Right lobe of liver (tissue), 6 donors: ENCODE data around the gene SPTBN1. TPM values are rescaled to one million over a fixed set of nuclear protein-coding genes. Genes with fewer than 3 reads are reported as not detected.

Experiments
- ATAC-seq, 4 donors: fragments of 200-7000 bp; cut with Tn5 transposase; one replicate each; pipeline ENCODE4 v1.9.1; 2020; ENCODE audit warnings: mild to moderate bottlenecking in 4 of 4, moderate library complexity in 4 of 4
- DNase-seq, 3 donors: peaks; one replicate each; pipeline ENCODE4 v3.0.0-alpha.2; 2020
- H3K27ac ChIP-seq, 3 donors: fragments of 200-600 bp; one replicate each; pipeline ENCODE4 v1.8.0; 2022
- H3K27me3 ChIP-seq, 2 donors: fragments of 200-600 bp; one replicate each; pipeline ENCODE4 v1.8.0; 2022
- H3K36me3 ChIP-seq, 4 donors: fragments of 200-600 bp; sonication (generic) in 1 of 4; one replicate each; pipeline versions ENCODE4 v1.5.1 to v1.8.0; 2017 to 2022; ENCODE audit warnings: control low read depth in 1 of 4
- H3K4me1 ChIP-seq, 4 donors: fragments of 200-600 bp; sonication (generic) in 1 of 4; one replicate each; pipeline versions ENCODE4 v1.5.1 to v1.8.0; 2017 to 2022; ENCODE audit warnings: control low read depth in 1 of 4
- H3K4me3 ChIP-seq, 3 donors: fragments of 200-600 bp; one replicate each; pipeline ENCODE4 v1.8.0; 2022
- H3K9me3 ChIP-seq, 4 donors: fragments of 200-600 bp; sonication (generic) in 1 of 4; one replicate each; pipeline versions ENCODE4 v1.5.1 to v1.8.0; 2017 to 2022; ENCODE audit warnings: control low read depth in 1 of 4
- CTCF ChIP-seq, 4 donors: fragments of 200-600 bp in 3 of 4; fragments of 450-650 bp in 1 of 4; IDR thresholded peaks; one replicate each; pipeline versions ENCODE4 v1.5.1 to v1.8.0; 2016 to 2022; ENCODE audit warnings: antibody characterized with exemption in 4 of 4, mild to moderate bottlenecking in 2 of 4
- POLR2A ChIP-seq: fragments of 450-650 bp; IDR thresholded peaks from one replicate; pipeline ENCODE4 v1.6.1; 2017; ENCODE audit warnings: antibody characterized with exemption, mild to moderate bottlenecking
- WGBS: methylation state at CpG from one replicate; pipeline ENCODE4 v1.1.6; 2018; ENCODE audit warnings: low coverage, low lambda C conversion rate; ENCODE audit not compliant: insufficient coverage; ENCODE audit errors: missing lambda C conversion rate; 5-methylcytosine and 5-hydroxymethylcytosine counted together
- intact Hi-C, 2 donors: fragments of 100-400 bp; cut with DNase I; formaldehyde crosslinking; loops; one replicate each; pipeline versions ENCODE4 v1.11.2 to v1.14.1; 2022
- total RNA-seq, 6 experiments: library from RNA; depleted of rRNA in 2 of 6; stranded (reverse); fragments of >200 nt in 2 of 6; fragmentation: NEBNext Ultra II Directional in 3 of 6; extraction: Animal tissue kit (Norgen Biotek cat#: 25700) in 3 of 6; gene quantifications; one replicate each; pipeline versions ENCODE4 v1.1.0 to v1.2.4, GENCODE V29; 2016 to 2023
- donor health status: DM: no; HTN: yes; CAD: no.
- donor health status: DM: no; HTN: no; CAD: no.
- donor health status: DM: no; HTN: no; CAD: no.
- donor health status: DM: no; HTN: yes; CAD: no.
- donor health status: DM: no; HTN: yes; CAD: no.

The SPTBN1 gene
- total RNA-seq, 6 experiments from 2014 or later, result 107 to 315 (median 227) TPM

- no peaks in the 10 kb centered on the region for H3K9me3 ChIP-seq
- intact Hi-C loops, result loop anchor here in 1 of 2 donors (10.0 kb wide), 1 partner anchor 52 kb away; no protein-coding TSS in a partner anchor
- no peaks in the 10 kb centered on the region for H3K27me3 ChIP-seq
- no peak overlapping the region for H3K4me3 ChIP-seq
- H3K36me3 ChIP-seq, result peaks cover 0 to 75% (median 37%) of the 10 kb centered on the region in 4 donors
- ATAC-seq (no peak), DNase-seq (no peak)
- peak; percentile 0 for TF ChIP-seq POLR2A
- TF ChIP-seq CTCF (IDR thresholded peaks at IDR 0.05), result no peak
- peak overlapping the region in 1 of 3 donors; percentile 74 for H3K27ac ChIP-seq
- peaks cover 0 to 46% (median 11%) of the 10 kb centered on the region in 4 donors for H3K4me1 ChIP-seq
- WGBS, result 63% methylated on average over 2 of the region's 2 CpGs
These were observed 170.8 kb downstream of the SPTBN1 start for GRCh38 chr2:54626884-54627283.

DNA sequence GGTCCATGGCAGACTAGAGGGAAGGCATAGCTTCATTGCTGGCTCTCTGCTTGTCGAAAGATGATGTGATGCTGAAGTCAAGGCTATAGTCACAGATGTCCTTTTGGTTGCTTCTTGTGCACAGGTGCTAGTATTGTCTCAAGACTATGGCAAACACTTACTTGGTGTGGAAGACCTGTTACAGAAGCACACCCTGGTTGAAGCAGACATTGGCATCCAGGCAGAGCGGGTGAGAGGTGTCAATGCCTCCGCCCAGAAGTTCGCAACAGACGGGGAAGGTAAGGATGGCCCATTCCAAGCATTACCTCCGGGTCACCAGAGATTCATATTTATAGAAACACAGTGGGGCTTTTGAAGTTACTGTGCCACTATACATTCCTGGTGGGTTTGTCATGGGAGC lies 171.8 kb downstream of the SPTBN1 start:
- Histone ChIP-seq H3K4me1 (peaks cover 0 to 56% (median 17%) of the 10 kb centered on the region in 4 donors), H3K9me3 (no peaks in the 10 kb centered on the region), H3K4me3 (no peak overlapping the region), H3K36me3 (peaks cover 0 to 74% (median 38%) of the 10 kb centered on the region in 4 donors), H3K27me3 (no peaks in the 10 kb centered on the region), H3K27ac (no peak overlapping the region)
- WGBS, result 100% methylated on average over 5 of the region's 6 CpGs
- intact Hi-C loops, result loop anchor here in 1 of 2 donors (10.0 kb wide), 1 partner anchor 53 kb away; no protein-coding TSS in a partner anchor
- no peak for DNase-seq
- ATAC-seq, result no peak
- TF ChIP-seq POLR2A (no peak), CTCF (IDR thresholded peaks at IDR 0.05) (no peak)

DNA sequence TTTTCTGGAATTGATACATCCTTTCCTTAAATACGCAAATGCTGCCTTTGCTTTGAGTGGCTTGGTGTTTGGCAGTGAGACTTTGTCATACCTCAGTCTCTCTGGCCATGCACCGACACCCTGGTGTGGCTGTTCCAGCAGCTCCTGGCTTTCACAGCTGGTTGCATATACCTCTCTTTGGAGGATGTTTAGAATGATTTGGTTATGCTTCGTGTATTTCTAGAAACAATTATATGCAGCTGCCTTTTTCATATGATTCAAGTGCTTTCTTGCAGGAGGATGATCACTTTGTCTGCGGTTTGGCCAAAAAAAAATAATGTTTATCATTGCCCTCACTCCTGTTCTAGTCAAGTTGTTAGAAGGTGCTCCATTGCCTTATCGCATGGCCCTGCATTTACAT lies 172.3 kb downstream of the SPTBN1 start:
- peaks cover 0 to 70% (median 35%) of the 10 kb centered on the region in 4 donors for H3K36me3 ChIP-seq
- peak overlapping the region in 1 of 3 donors; percentile 91 for H3K27ac ChIP-seq
- WGBS, result 100% methylated on average over 2 of the region's 5 CpGs
- intact Hi-C loops, result loop anchor here in 1 of 2 donors (10.0 kb wide), 1 partner anchor 54 kb away; no protein-coding TSS in a partner anchor
- no peak overlapping the region for H3K4me3 ChIP-seq
- peaks cover 0 to 57% (median 18%) of the 10 kb centered on the region in 4 donors for H3K4me1 ChIP-seq
- no peaks in the 10 kb centered on the region for H3K9me3 ChIP-seq
- no peaks in the 10 kb centered on the region for H3K27me3 ChIP-seq
- TF ChIP-seq CTCF (IDR thresholded peaks at IDR 0.05), result no peak
- no peak for TF ChIP-seq POLR2A
- no peak for ATAC-seq
- DNase-seq, result no peak

DNA sequence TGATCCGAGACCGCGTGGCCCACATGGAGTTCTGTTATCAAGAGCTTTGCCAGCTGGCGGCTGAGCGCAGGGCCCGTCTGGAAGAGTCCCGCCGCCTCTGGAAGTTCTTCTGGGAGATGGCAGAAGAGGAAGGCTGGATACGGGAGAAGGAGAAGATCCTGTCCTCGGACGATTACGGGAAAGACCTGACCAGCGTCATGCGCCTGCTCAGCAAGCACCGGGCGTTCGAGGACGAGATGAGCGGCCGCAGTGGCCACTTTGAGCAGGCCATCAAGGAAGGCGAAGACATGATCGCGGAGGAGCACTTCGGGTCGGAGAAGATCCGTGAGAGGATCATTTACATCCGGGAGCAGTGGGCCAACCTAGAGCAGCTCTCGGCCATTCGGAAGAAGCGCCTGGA lies 172.8 kb downstream of the SPTBN1 start:
- Histone ChIP-seq H3K36me3 (peaks cover 2 to 64% (median 33%) of the 10 kb centered on the region in 4 donors), H3K27ac (peak overlapping the region in 2 of 3 donors; percentile 79 to 91), H3K27me3 (no peaks in the 10 kb centered on the region), H3K9me3 (no peaks in the 10 kb centered on the region), H3K4me3 (no peak overlapping the region), H3K4me1 (peaks cover 0 to 63% (median 21%) of the 10 kb centered on the region in 4 donors)
- DNase-seq (no peak), ATAC-seq (no peak)
- TF ChIP-seq POLR2A (no peak), CTCF (IDR thresholded peaks at IDR 0.05) (no peak)
- 96% methylated on average over 26 of the region's 30 CpGs for WGBS
- intact Hi-C loops, result loop anchor here in 1 of 2 donors (10.0 kb wide), 1 partner anchor 54 kb away; no protein-coding TSS in a partner anchor
